ENCODE results near the gene RAB11B. TPM values are rescaled to one million over a fixed set of nuclear protein-coding genes. Genes with fewer than 3 reads are reported as not detected.

Gene RAB11B

GRCh38 chr19:8444677-8445487 lies 54.7 kb downstream of the RAB11B start, which contains the start of gene HNRNPM:
HNRNPM (plus strand) TSS chr19:8444975; CDS start chr19:8444999, 24 bp downstream.
- Histone ChIP-seq H3K9ac (ENCODE audit: low read depth, low read length) (peak within 1 kb of the TSS; percentile 100), H3K36me3 (ENCODE audit: insufficient read depth, low read length) (peaks cover 16% of the 10 kb centered on the region), H3K4me1 (ENCODE audit: control insufficient read depth, insufficient read depth, low read length) (peaks cover 24% of the 10 kb centered on the region), H3K4me3 (ENCODE audit: low read length) (peak within 1 kb of the TSS; percentile 95), H3K4me2 (ENCODE audit: low read length) (peak within 1 kb of the TSS; percentile 90), H3K27me3 (ENCODE audit: control insufficient read depth, insufficient read depth, low read length) (no peaks in the 10 kb centered on the region), H3K9me3 (replicated peaks; ENCODE audit: low read length) (no peaks in the 10 kb centered on the region)

GRCh38 chr19:8445488-8446001 lies 55.4 kb downstream of the RAB11B start:
- Histone ChIP-seq H3K9me3 (replicated peaks; ENCODE audit: low read length) (no peaks in the 10 kb centered on the region), H3K4me2 (ENCODE audit: low read length) (peak overlapping the region; percentile 90), H3K9ac (ENCODE audit: low read depth, low read length) (peak overlapping the region; percentile 100), H3K4me1 (ENCODE audit: control insufficient read depth, insufficient read depth, low read length) (peaks cover 24% of the 10 kb centered on the region), H3K4me3 (ENCODE audit: low read length) (peak overlapping the region; percentile 95), H3K27me3 (ENCODE audit: control insufficient read depth, insufficient read depth, low read length) (no peaks in the 10 kb centered on the region), H3K36me3 (ENCODE audit: insufficient read depth, low read length) (peaks cover 16% of the 10 kb centered on the region)

GRCh38 chr19:8446061-8446709 lies 56.0 kb downstream of the RAB11B start:
- peaks cover 26% of the 10 kb centered on the region for H3K4me1 ChIP-seq (ENCODE audit: control insufficient read depth, insufficient read depth, low read length)
- no peaks in the 10 kb centered on the region for H3K27me3 ChIP-seq (ENCODE audit: control insufficient read depth, insufficient read depth, low read length)
- H3K9me3 ChIP-seq (replicated peaks; ENCODE audit: low read length) = no peaks in the 10 kb centered on the region
- peak overlapping the region; percentile 100 for H3K9ac ChIP-seq (ENCODE audit: low read depth, low read length)
- H3K4me2 ChIP-seq (ENCODE audit: low read length) = peak overlapping the region; percentile 90
- peak overlapping the region; percentile 95 for H3K4me3 ChIP-seq (ENCODE audit: low read length)
- H3K36me3 ChIP-seq (ENCODE audit: insufficient read depth, low read length) = peaks cover 16% of the 10 kb centered on the region

- H3K4me3 ChIP-seq (ENCODE audit: low read length) = no peak overlapping the region
These were observed 59.7 kb downstream of the RAB11B start for GRCh38 chr19:8449830-8450229.

GRCh38 chr19:8451377-8451776 lies 61.2 kb downstream of the RAB11B start:
- peak overlapping the region; percentile 21 for H3K4me3 ChIP-seq (ENCODE audit: low read length)
- H3K36me3 ChIP-seq (ENCODE audit: insufficient read depth, low read length) = peaks cover 28% of the 10 kb centered on the region
- H3K27me3 ChIP-seq (ENCODE audit: control insufficient read depth, insufficient read depth, low read length) = no peaks in the 10 kb centered on the region
- H3K9ac ChIP-seq (ENCODE audit: low read depth, low read length) = no peak overlapping the region
- peaks cover 36% of the 10 kb centered on the region for H3K4me1 ChIP-seq (ENCODE audit: control insufficient read depth, insufficient read depth, low read length)
- H3K4me2 ChIP-seq (ENCODE audit: low read length) = peak overlapping the region; percentile 20
- H3K9me3 ChIP-seq (replicated peaks; ENCODE audit: low read length) = no peaks in the 10 kb centered on the region

More at GRCh38 chr19:8449830-8450229, 59.7 kb downstream of the RAB11B start:
- no peaks in the 10 kb centered on the region for H3K9me3 ChIP-seq (replicated peaks; ENCODE audit: low read length)
- no peak overlapping the region for H3K9ac ChIP-seq (ENCODE audit: low read depth, low read length)
- peaks cover 21% of the 10 kb centered on the region for H3K36me3 ChIP-seq (ENCODE audit: insufficient read depth, low read length)
- peaks cover 42% of the 10 kb centered on the region for H3K4me1 ChIP-seq (ENCODE audit: control insufficient read depth, insufficient read depth, low read length)
- no peak overlapping the region for H3K4me2 ChIP-seq (ENCODE audit: low read length)
- no peaks in the 10 kb centered on the region for H3K27me3 ChIP-seq (ENCODE audit: control insufficient read depth, insufficient read depth, low read length)

GRCh38 chr19:8451885-8452284 lies 61.7 kb downstream of the RAB11B start:
- H3K9me3 ChIP-seq (replicated peaks; ENCODE audit: low read length) = no peaks in the 10 kb centered on the region
- no peak overlapping the region for H3K9ac ChIP-seq (ENCODE audit: low read depth, low read length)
- peak overlapping the region; percentile 20 for H3K4me2 ChIP-seq (ENCODE audit: low read length)
- peaks cover 31% of the 10 kb centered on the region for H3K4me1 ChIP-seq (ENCODE audit: control insufficient read depth, insufficient read depth, low read length)
- peaks cover 28% of the 10 kb centered on the region for H3K36me3 ChIP-seq (ENCODE audit: insufficient read depth, low read length)
- no peaks in the 10 kb centered on the region for H3K27me3 ChIP-seq (ENCODE audit: control insufficient read depth, insufficient read depth, low read length)
- H3K4me3 ChIP-seq (ENCODE audit: low read length) = peak overlapping the region; percentile 21

GRCh38 chr19:8452446-8453123 lies 62.4 kb downstream of the RAB11B start:
- H3K27me3 ChIP-seq (ENCODE audit: control insufficient read depth, insufficient read depth, low read length) = no peaks in the 10 kb centered on the region
- H3K36me3 ChIP-seq (ENCODE audit: insufficient read depth, low read length) = peaks cover 31% of the 10 kb centered on the region
- H3K9ac ChIP-seq (ENCODE audit: low read depth, low read length) = no peak overlapping the region
- H3K4me1 ChIP-seq (ENCODE audit: control insufficient read depth, insufficient read depth, low read length) = peaks cover 26% of the 10 kb centered on the region
- no peak overlapping the region for H3K4me2 ChIP-seq (ENCODE audit: low read length)
- H3K9me3 ChIP-seq (replicated peaks; ENCODE audit: low read length) = no peaks in the 10 kb centered on the region
- H3K4me3 ChIP-seq (ENCODE audit: low read length) = no peak overlapping the region

GRCh38 chr19:8453616-8454015 lies 63.5 kb downstream of the RAB11B start:
- Histone ChIP-seq H3K4me1 (ENCODE audit: control insufficient read depth, insufficient read depth, low read length) (peaks cover 31% of the 10 kb centered on the region), H3K9ac (ENCODE audit: low read depth, low read length) (no peak overlapping the region), H3K4me2 (ENCODE audit: low read length) (no peak overlapping the region), H3K36me3 (ENCODE audit: insufficient read depth, low read length) (peaks cover 31% of the 10 kb centered on the region), H3K4me3 (ENCODE audit: low read length) (no peak overlapping the region), H3K9me3 (replicated peaks; ENCODE audit: low read length) (no peaks in the 10 kb centered on the region), H3K27me3 (ENCODE audit: control insufficient read depth, insufficient read depth, low read length) (no peaks in the 10 kb centered on the region)

Small RNA genes lying within 50 kb of the gene (small RNA-seq; reads per million reads assigned to genes)
- gene MIR4999 = not detected
